ENCODE results near the gene STARD3. TPM values are rescaled to one million over a fixed set of nuclear protein-coding genes. Genes with fewer than 3 reads are reported as not detected.

Gene STARD3
- total RNA-seq, 2 donors from 2014 or later, result 60.3 to 60.5 TPM

DNA sequence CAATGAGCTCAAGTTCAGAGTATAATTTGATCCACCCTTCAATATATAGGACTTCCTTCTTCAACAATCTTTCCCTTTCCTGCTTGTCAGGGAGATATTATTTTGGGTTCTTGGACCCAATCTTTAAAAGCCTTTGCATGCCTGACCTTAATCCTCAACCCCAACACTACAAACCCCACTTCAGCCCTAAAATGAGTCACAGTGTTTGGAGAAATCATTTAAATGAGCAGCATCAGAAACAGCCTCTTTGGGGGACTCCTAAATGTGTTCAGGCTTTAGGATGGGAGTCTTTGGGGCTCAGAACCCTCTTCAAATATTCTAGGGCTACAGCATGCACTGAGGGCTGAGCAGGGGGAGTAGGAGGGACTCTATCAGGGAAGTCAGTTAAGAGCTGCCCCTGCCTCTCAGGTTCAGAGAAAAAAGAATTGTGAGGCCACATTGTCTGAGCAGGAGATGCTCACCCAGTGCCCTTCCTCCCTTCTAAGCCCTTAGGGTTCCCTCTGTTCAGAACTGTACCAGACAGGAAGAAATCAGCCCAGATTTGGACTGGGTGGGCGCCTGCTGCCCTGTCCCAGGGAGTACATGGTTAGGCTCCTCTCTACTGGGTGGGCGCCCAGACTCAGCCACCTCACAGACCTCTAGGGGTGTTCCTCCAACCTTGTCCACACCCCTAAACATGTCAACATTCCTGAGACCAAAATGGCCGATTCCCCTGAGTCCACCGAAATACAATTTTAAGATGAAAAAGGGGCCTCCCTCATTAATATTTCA, 34.2 kb upstream of the STARD3 start:
- Histone ChIP-seq H3K9me3 (ENCODE audit: control insufficient read depth, low read length) (no peaks in the 10 kb centered on the region), H3K36me3 (ENCODE audit: control insufficient read depth, insufficient read depth, low read length) (no peaks in the 10 kb centered on the region), H3K4me1 (ENCODE audit: control insufficient read depth, insufficient read depth, low read length) (no peaks in the 10 kb centered on the region), H3K4me3 (ENCODE audit: low read length) (no peak overlapping the region), H3K27me3 (ENCODE audit: control insufficient read depth, insufficient read depth, low read length, poor library complexity, severe bottlenecking) (peaks cover 100% of the 10 kb centered on the region), H3K9ac (ENCODE audit: extremely low read depth, low read length, poor library complexity, severe bottlenecking) (no peak overlapping the region), H3K27ac (ENCODE audit: low read depth, low read length) (no peak overlapping the region)
- H3K27me3 Mint-ChIP-seq (ENCODE audit: insufficient read depth), result peaks cover 98% of the 10 kb centered on the region
- no peaks in the 10 kb centered on the region for H3K9me3 Mint-ChIP-seq
- peak; percentile 53 for DNase-seq
- no peak overlapping the region for H3K4me3 Mint-ChIP-seq
- peaks cover 5% of the 10 kb centered on the region for H3K4me1 Mint-ChIP-seq
- no peak for TF ChIP-seq CTCF (conservative IDR thresholded peaks at IDR 0.05)
- H3K27ac Mint-ChIP-seq, result no peak overlapping the region
- no peaks in the 10 kb centered on the region for H3K36me3 Mint-ChIP-seq (ENCODE audit: low read depth)
- WGBS, 2 experiments (ENCODE audit: insufficient coverage in 1 of 2, insufficient read length in 1 of 2), result 28 to 57% methylated on average over 1 to 4 of the region's 4 CpGs

GRCh38 chr17:39603304-39604016, 33.5 kb upstream of the STARD3 start:
- Histone ChIP-seq H3K4me1 (ENCODE audit: control insufficient read depth, insufficient read depth, low read length) (no peaks in the 10 kb centered on the region), H3K4me3 (ENCODE audit: low read length) (no peak overlapping the region), H3K36me3 (ENCODE audit: control insufficient read depth, insufficient read depth, low read length) (no peaks in the 10 kb centered on the region), H3K27me3 (ENCODE audit: control insufficient read depth, insufficient read depth, low read length, poor library complexity, severe bottlenecking) (peaks cover 100% of the 10 kb centered on the region), H3K9ac (ENCODE audit: extremely low read depth, low read length, poor library complexity, severe bottlenecking) (no peak overlapping the region), H3K27ac (ENCODE audit: low read depth, low read length) (no peak overlapping the region), H3K9me3 (ENCODE audit: control insufficient read depth, low read length) (no peaks in the 10 kb centered on the region)
- H3K27me3 Mint-ChIP-seq (ENCODE audit: insufficient read depth), result peaks cover 97% of the 10 kb centered on the region
- no peaks in the 10 kb centered on the region for H3K9me3 Mint-ChIP-seq
- H3K4me1 Mint-ChIP-seq, result peaks cover 5% of the 10 kb centered on the region
- WGBS, 2 experiments (ENCODE audit: insufficient coverage in 1 of 2, insufficient read length in 1 of 2), result 3 to 5% methylated on average over 10 to 14 of the region's 14 CpGs
- TF ChIP-seq CTCF (conservative IDR thresholded peaks at IDR 0.05), result no peak
- H3K36me3 Mint-ChIP-seq (ENCODE audit: low read depth), result no peaks in the 10 kb centered on the region
- DNase-seq, result peak; percentile 50
- no peak overlapping the region for H3K27ac Mint-ChIP-seq
- H3K4me3 Mint-ChIP-seq, result no peak overlapping the region

DNA sequence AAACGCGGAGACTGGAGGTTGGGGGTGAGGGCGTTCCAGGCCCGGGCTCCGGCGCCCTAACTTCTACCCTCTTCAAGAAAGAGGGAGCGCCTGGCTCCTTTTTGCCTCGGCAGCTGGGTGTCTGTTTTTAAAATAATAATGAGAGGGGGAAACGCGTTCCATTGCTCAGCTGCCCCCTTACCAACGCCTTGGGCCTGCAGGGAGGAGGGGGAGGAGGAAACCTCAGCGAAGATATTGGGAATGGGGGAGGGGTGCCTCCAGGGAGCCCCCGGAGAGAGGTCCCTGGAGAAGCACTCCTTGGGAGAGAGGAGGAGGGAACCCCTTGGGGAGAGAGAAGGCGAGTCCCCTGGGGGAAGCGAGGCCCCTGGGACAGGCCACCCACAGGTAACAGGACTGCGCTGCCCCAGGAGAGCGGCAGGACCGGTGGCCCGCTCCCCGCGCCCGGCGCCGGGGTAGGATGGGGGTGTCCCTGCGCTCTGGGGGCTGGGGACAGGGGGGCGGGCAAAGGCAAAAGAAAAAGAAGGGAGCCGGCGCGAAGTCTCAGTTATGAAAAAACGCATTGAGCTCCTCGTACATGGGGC, 31.9 kb upstream of the STARD3 start:
- Mint-ChIP-seq H3K27me3 (ENCODE audit: insufficient read depth) (peaks cover 97% of the 10 kb centered on the region), H3K36me3 (ENCODE audit: low read depth) (no peaks in the 10 kb centered on the region), H3K9me3 (no peaks in the 10 kb centered on the region), H3K27ac (no peak overlapping the region), H3K4me1 (peaks cover 5% of the 10 kb centered on the region), H3K4me3 (peak overlapping the region; percentile 26)
- Histone ChIP-seq H3K27ac (ENCODE audit: low read depth, low read length) (no peak overlapping the region), H3K4me3 (ENCODE audit: low read length) (no peak overlapping the region), H3K4me1 (ENCODE audit: control insufficient read depth, insufficient read depth, low read length) (no peaks in the 10 kb centered on the region), H3K27me3 (ENCODE audit: control insufficient read depth, insufficient read depth, low read length, poor library complexity, severe bottlenecking) (peaks cover 100% of the 10 kb centered on the region), H3K9ac (ENCODE audit: extremely low read depth, low read length, poor library complexity, severe bottlenecking) (no peak overlapping the region), H3K36me3 (ENCODE audit: control insufficient read depth, insufficient read depth, low read length) (no peaks in the 10 kb centered on the region), H3K9me3 (ENCODE audit: control insufficient read depth, low read length) (no peaks in the 10 kb centered on the region)
- no peak for TF ChIP-seq CTCF (conservative IDR thresholded peaks at IDR 0.05)
- DNase-seq, result peak; percentile 70
- 2 to 7% methylated on average over 3 to 31 of the region's 31 CpGs for WGBS, 2 experiments (ENCODE audit: insufficient coverage in 1 of 2, insufficient read length in 1 of 2)
